Hepatocyte (in vitro differentiated cells): ENCODE results near the gene LIN54.

Experiments
- CTCF ChIP-seq: fragments of 200-600 bp; sonication (generic); IDR thresholded peaks from 2 replicates; pipeline ENCODE4 v1.5.1; 2016; ENCODE audit warnings: antibody characterized with exemption, mild to moderate bottlenecking; ENCODE audit not compliant: poor library complexity
- EZH2 ChIP-seq: fragments of 200-600 bp; sonication (generic); IDR thresholded peaks from 2 replicates; pipeline ENCODE4 v1.6.1; 2016; ENCODE audit warnings: antibody characterized with exemption, mild to moderate bottlenecking, borderline replicate concordance

- TF ChIP-seq CTCF (no peak), EZH2 (no peak)
Measured at GRCh38 chr4:82906469-82906868, 104.2 kb downstream of the LIN54 start.
